Pancreas (tissue), 10 donors: ENCODE measurements around the gene TPM1. TPM values are rescaled to one million over a fixed set of nuclear protein-coding genes. Genes with fewer than 3 reads are reported as not detected.

Experiments used
- ATAC-seq, 4 donors: fragments of 200-7000 bp; cut with Tn5 transposase; one replicate each; pipeline versions ENCODE4 v1.8.0 to v1.9.1; 2020; ENCODE audit warnings: mild to moderate bottlenecking in 4 of 4, moderate library complexity in 4 of 4
- DNase-seq, 6 donors: peaks; one replicate each; pipeline ENCODE4 v3.0.0-alpha.2; 2020
- FAIRE-seq: peaks from 2 replicates; lab custom pipeline; 2012; peaks lifted over from hg19 to GRCh38; lab: Jason Lieb, UNC
- H3K27ac ChIP-seq, 4 donors: fragments of 200-600 bp; sonication (generic); 1 replicate in 3 of 4; 2 replicates in 1 of 4; pipeline versions ENCODE4 v1.5.0 to v1.8.0; 2020
- H3K27me3 ChIP-seq, 4 donors: fragments of 200-600 bp; one replicate each; pipeline ENCODE4 v1.8.0; 2021
- H3K36me3 ChIP-seq, 3 donors: fragments of 200-600 bp; sonication (generic) in 1 of 3; one replicate each; pipeline versions ENCODE4 v1.5.0 to v1.8.0; 2020 to 2021
- H3K4me1 ChIP-seq, 3 donors: fragments of 200-600 bp; one replicate each; pipeline ENCODE4 v1.8.0; 2021
- H3K4me3 ChIP-seq, 4 donors: fragments of 200-600 bp; sonication (generic) in 2 of 4; one replicate each; pipeline versions ENCODE4 v1.5.0 to v1.8.0; 2020 to 2021
- H3K9me3 ChIP-seq, 4 donors: fragments of 200-600 bp; one replicate each; pipeline ENCODE4 v1.8.0; 2021
- WGBS, 2 donors: extraction: QIAGEN DNeasy Blood & Tissue Kit; methylation state at CpG; one replicate each; pipeline ENCODE4 v1.1.7; 2013; 5-methylcytosine and 5-hydroxymethylcytosine counted together
- intact Hi-C, 3 donors: fragments of 100-400 bp; cut with DNase I; formaldehyde crosslinking; loops; one replicate each; pipeline versions ENCODE4 v1.11.1 to v1.14.2; 2022
- polyA plus RNA-seq, 2 donors: library from polyadenylated mRNA; stranded (reverse); fragments of 200-250 nt; gene quantifications; one replicate each; pipeline ENCODE4 v1.2.3, GENCODE V29; 2013
- total RNA-seq, 6 donors: library from RNA; stranded (reverse); fragmentation: NEBNext Ultra II Directional in 4 of 6; extraction: Animal tissue kit (Norgen Biotek cat#: 25700) in 4 of 6; gene quantifications; one replicate each; pipeline versions ENCODE4 v1.2.1 to v1.2.4, GENCODE V29; 2021 to 2023
- TF ChIP-seq, protein P1 (sequence below), 4 donors: fragments of 200-600 bp; sonication (generic) in 3 of 4; IDR thresholded peaks; one replicate each; pipeline versions ENCODE4 v1.5.0 to v1.8.0; 2021; ENCODE audit warnings: antibody characterized with exemption in 4 of 4
- donor health status: healthy with polysubstance abuse.
- donor health status: DM: no; HTN: no; CAD: no; lungs with moderate emphysema.
- donor health status: DM: no; HTN: no; CAD: no.
- donor health status: control.
- donor health status: control.
- donor health status: Bipolar disorder and iron deficiency.
- donor health status: DM: yes; HTN: yes; CAD: no.
- donor health status: DM: no; HTN: no; CAD: no.
- donor health status: DM: no; HTN: no; CAD: no.
- donor health status: DM: yes; HTN: yes; CAD: no.

Gene TPM1
- total and polyA plus RNA-seq, 8 donors, result 114 to 482 (median 263) TPM

DNA sequence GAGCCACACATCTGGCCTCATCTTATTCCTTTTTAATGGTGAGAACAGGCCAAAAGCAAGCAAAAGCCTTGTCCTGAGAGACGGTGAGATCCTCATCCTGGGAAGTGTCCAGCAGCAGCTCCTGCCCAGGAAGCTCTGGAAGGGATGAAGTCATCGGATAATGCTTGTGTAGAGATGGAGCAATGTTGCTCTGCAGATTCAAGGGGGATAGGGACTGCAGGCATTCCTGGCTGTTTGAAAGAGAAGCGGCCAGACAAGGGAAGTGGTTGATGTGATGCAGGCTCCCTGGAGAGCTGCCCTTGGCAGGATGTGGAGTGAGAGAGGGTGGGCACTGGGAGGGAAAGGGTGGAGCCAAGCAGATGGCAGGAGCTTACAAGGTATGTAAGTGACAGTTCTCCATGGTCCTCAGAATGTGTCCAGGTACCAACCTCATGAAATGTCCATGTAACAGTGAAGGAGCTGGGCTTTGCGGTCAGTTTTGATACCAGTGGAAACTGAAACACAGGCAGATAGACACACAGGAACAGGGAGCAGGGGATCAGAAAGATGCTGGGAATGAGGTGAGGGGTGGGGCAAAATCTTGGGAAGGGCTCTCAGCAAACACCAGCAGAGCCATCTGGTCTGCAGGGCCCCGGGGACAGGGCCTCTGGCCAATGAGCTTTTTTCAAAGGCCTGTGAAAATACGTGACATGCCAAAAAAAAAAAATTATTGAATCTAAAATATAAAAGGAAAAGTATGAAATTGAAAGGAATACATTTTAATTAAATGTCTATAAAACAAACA, 46.9 kb downstream of the TPM1 start:
- intact Hi-C loops, result loop anchor here in 2 of 3 donors (5.0 to 10.0 kb wide), 2 partner anchors 305 to 307 kb away; no protein-coding TSS in a partner anchor
- TF ChIP-seq, protein P1, sequence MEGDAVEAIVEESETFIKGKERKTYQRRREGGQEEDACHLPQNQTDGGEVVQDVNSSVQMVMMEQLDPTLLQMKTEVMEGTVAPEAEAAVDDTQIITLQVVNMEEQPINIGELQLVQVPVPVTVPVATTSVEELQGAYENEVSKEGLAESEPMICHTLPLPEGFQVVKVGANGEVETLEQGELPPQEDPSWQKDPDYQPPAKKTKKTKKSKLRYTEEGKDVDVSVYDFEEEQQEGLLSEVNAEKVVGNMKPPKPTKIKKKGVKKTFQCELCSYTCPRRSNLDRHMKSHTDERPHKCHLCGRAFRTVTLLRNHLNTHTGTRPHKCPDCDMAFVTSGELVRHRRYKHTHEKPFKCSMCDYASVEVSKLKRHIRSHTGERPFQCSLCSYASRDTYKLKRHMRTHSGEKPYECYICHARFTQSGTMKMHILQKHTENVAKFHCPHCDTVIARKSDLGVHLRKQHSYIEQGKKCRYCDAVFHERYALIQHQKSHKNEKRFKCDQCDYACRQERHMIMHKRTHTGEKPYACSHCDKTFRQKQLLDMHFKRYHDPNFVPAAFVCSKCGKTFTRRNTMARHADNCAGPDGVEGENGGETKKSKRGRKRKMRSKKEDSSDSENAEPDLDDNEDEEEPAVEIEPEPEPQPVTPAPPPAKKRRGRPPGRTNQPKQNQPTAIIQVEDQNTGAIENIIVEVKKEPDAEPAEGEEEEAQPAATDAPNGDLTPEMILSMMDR (IDR thresholded peaks at IDR 0.05), result no peak
- DNase-seq, result no peak
- no peak for ATAC-seq
- Histone ChIP-seq H3K27me3 (no peaks in the 10 kb centered on the region), H3K4me3 (no peak overlapping the region), H3K36me3 (no peaks in the 10 kb centered on the region), H3K27ac (no peak overlapping the region), H3K4me1 (peaks cover 0 to 4% (median 0%) of the 10 kb centered on the region in 3 donors), H3K9me3 (no peaks in the 10 kb centered on the region)
- WGBS, 2 donors, result 79 to 86% methylated on average over 6 of the region's 6 CpGs
- FAIRE-seq, result no peak

DNA sequence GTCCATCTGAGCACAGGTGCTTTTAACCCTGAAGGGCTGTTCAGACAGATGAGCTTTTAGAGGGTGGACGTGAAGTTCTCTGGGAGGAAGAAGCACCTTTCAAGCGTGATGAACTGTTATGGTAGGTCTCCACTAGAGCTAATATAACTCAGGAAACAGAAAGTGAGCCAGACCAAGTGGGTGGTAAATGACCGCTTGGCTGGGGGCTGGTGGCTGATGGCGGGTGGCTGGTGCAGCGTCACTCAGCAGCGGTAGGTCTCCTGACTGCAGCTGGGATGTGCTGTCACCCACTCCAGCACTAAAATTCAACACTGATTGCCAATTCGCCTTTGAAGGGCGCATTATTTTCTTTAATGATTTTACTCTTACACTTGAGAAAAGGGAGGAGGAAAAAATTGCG, 47.9 kb downstream of the TPM1 start:
- H3K27me3 ChIP-seq, result no peaks in the 10 kb centered on the region
- 91 to 97% methylated on average over 9 of the region's 9 CpGs for WGBS, 2 donors
- FAIRE-seq, result no peak
- H3K4me1 ChIP-seq, result peaks cover 0 to 4% (median 0%) of the 10 kb centered on the region in 3 donors
- H3K9me3 ChIP-seq, result no peaks in the 10 kb centered on the region
- TF ChIP-seq, protein P1 (IDR thresholded peaks at IDR 0.05), result no peak
- no peak for DNase-seq
- H3K27ac ChIP-seq, result no peak overlapping the region
- no peaks in the 10 kb centered on the region for H3K36me3 ChIP-seq
- ATAC-seq, result no peak
- intact Hi-C loops, result loop anchor here in 2 of 3 donors (5.0 to 10.0 kb wide), 2 partner anchors 306 to 308 kb away; no protein-coding TSS in a partner anchor
- H3K4me3 ChIP-seq, result no peak overlapping the region

DNA sequence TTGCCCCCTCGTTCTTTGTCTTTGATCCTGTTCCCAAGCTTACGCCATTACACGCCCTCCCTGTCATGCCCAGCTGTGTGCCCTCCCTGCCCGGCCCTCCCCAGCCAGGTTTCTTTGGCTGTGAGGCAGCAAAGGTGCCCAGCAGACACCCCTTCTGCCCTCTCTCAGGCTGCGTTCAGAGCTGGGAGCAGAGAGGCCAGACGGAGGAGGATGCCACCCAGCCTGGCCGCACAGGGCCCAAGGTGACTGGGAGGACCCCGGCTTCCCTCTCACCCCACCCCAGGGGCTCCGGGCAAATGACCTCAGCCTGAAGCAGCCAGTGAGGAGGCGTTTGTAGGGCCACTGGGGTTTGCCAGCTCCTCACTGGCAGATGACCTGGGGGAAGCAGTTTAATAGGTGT, 48.3 kb downstream of the TPM1 start:
- no peaks in the 10 kb centered on the region for H3K9me3 ChIP-seq
- no peak overlapping the region for H3K4me3 ChIP-seq
- H3K36me3 ChIP-seq, result no peaks in the 10 kb centered on the region
- TF ChIP-seq, protein P1 (IDR thresholded peaks at IDR 0.05), result no peak
- FAIRE-seq (no peak), ATAC-seq (no peak), DNase-seq (no peak)
- H3K27me3 ChIP-seq, result no peaks in the 10 kb centered on the region
- WGBS, 2 donors, result 81 to 82% methylated on average over 10 of the region's 10 CpGs
- intact Hi-C loops, result loop anchor here in 2 of 3 donors (5.0 to 10.0 kb wide), 2 partner anchors 306 to 309 kb away; no protein-coding TSS in a partner anchor
- H3K4me1 ChIP-seq, result peaks cover 0 to 4% (median 0%) of the 10 kb centered on the region in 3 donors
- H3K27ac ChIP-seq, result no peak overlapping the region

DNA sequence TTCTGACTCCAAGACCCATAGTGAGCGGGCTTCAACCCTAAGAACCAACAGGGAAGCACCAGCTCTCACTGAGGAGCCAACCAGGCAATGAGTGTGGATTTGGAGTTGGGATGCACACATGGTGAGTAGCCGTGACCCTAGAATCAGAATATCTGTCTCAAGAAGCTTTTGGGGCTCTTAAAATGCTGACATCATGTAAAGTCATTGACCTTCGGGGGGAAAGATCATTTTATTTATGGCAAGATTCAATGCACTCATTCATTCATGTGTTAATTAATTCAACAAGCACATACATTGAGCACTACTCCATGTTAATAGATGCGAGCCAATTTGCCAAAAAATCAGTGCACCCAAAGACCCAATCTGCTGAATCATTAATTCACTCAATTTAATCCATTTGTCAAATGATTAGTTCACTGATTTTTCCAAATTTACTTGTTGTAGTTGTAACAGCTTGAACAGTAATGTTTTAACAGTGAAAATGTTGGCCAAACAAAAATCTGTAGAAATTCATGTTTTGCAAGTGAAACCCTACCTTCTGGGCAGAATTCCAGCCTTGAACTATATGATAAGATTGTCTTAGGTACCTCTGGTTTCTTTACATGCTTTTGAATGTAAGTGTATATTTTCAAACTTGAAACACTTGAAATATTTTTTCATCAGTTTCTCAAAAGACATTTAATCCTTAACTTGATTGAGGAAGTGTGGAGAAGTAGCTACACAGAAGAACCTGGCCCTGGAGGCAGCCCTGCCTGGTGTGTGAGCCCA, 49.3 kb downstream of the TPM1 start:
- TF ChIP-seq, protein P1 (IDR thresholded peaks at IDR 0.05), result no peak
- no peaks in the 10 kb centered on the region for H3K36me3 ChIP-seq
- ATAC-seq, result no peak
- intact Hi-C loops, result loop anchor here in 2 of 3 donors (5.0 to 10.0 kb wide), 2 partner anchors 307 to 310 kb away; no protein-coding TSS in a partner anchor
- 61 to 66% methylated on average over 4 of the region's 4 CpGs for WGBS, 2 donors
- no peak overlapping the region for H3K27ac ChIP-seq
- no peak for DNase-seq
- no peaks in the 10 kb centered on the region for H3K9me3 ChIP-seq
- H3K4me3 ChIP-seq, result no peak overlapping the region
- no peak for FAIRE-seq
- H3K4me1 ChIP-seq, result peaks cover 0 to 4% (median 0%) of the 10 kb centered on the region in 3 donors
- H3K27me3 ChIP-seq, result no peaks in the 10 kb centered on the region
